HCT116 (cell line): ENCODE results near the gene SLC24A3.

Experiments
- CEBPB ChIP-seq: IDR thresholded peaks from 2 replicates; pipeline ENCODE4 v1.6.1; 2012; ENCODE audit warnings: low read depth
- POLR2A ChIP-seq: IDR thresholded peaks from 2 replicates; pipeline ENCODE4 v1.7.0; 2011; ENCODE audit warnings: borderline replicate concordance; ENCODE audit not compliant: insufficient read depth, insufficient read length; ENCODE audit errors: extremely low read depth
- POLR2AphosphoS5 ChIP-seq: IDR thresholded peaks from 2 replicates; pipeline ENCODE4 v1.6.1; 2011; ENCODE audit warnings: mild to moderate bottlenecking, low read depth, low read length, moderate library complexity
- TF ChIP-seq, protein P1 (sequence below), 3 experiments: fragments of 200-600 bp in 1 of 3; sonication (generic) in 1 of 3; IDR thresholded peaks in 2 of 3; conservative IDR thresholded peaks in 1 of 3; 2 replicates each; pipeline ENCODE4 v1.5.1; 2012 to 2017; ENCODE audit warnings: low read depth in 2 of 3, low read length in 2 of 3, antibody characterized with exemption in 1 of 3, borderline replicate concordance in 1 of 3, control low read depth in 1 of 3, mild to moderate bottlenecking in 1 of 3, mixed read lengths in 1 of 3, mixed run types in 1 of 3, moderate library complexity in 1 of 3; ENCODE audit not compliant: insufficient read depth in 1 of 3

DNA sequence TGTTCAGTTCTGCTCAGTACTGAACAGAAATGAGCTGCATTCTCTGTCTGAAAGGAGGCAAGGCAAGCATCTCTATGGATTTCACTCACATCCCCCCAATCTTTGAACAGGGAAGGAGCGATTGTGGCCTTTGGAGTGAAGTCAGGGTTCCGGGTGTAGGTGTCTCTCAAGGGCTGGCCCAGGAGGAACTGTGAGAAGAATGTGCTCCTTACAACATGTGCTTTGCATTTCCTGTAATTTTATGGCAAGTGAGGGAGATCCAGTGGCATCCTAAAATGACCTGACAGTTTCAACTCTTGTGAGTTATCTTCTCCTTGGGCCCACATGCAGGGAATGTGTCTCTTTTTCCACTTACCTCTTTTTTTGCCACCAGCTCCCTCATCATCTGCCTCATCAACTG, 482.6 kb downstream of the SLC24A3 start:
- TF ChIP-seq, protein P1, sequence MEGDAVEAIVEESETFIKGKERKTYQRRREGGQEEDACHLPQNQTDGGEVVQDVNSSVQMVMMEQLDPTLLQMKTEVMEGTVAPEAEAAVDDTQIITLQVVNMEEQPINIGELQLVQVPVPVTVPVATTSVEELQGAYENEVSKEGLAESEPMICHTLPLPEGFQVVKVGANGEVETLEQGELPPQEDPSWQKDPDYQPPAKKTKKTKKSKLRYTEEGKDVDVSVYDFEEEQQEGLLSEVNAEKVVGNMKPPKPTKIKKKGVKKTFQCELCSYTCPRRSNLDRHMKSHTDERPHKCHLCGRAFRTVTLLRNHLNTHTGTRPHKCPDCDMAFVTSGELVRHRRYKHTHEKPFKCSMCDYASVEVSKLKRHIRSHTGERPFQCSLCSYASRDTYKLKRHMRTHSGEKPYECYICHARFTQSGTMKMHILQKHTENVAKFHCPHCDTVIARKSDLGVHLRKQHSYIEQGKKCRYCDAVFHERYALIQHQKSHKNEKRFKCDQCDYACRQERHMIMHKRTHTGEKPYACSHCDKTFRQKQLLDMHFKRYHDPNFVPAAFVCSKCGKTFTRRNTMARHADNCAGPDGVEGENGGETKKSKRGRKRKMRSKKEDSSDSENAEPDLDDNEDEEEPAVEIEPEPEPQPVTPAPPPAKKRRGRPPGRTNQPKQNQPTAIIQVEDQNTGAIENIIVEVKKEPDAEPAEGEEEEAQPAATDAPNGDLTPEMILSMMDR (IDR thresholded peaks at IDR 0.05 in 2 of 3, conservative IDR thresholded peaks at IDR 0.05 in 1 of 3; ENCODE audit: borderline replicate concordance in 1 of 3, insufficient read depth in 1 of 3, low read depth in 2 of 3, low read length in 2 of 3) = no peak
- TF ChIP-seq POLR2A (no peak), CEBPB (no peak), POLR2AphosphoS5 (no peak)
